ENCODE measurements around the gene ZNF296.

Gene ZNF296

DNA sequence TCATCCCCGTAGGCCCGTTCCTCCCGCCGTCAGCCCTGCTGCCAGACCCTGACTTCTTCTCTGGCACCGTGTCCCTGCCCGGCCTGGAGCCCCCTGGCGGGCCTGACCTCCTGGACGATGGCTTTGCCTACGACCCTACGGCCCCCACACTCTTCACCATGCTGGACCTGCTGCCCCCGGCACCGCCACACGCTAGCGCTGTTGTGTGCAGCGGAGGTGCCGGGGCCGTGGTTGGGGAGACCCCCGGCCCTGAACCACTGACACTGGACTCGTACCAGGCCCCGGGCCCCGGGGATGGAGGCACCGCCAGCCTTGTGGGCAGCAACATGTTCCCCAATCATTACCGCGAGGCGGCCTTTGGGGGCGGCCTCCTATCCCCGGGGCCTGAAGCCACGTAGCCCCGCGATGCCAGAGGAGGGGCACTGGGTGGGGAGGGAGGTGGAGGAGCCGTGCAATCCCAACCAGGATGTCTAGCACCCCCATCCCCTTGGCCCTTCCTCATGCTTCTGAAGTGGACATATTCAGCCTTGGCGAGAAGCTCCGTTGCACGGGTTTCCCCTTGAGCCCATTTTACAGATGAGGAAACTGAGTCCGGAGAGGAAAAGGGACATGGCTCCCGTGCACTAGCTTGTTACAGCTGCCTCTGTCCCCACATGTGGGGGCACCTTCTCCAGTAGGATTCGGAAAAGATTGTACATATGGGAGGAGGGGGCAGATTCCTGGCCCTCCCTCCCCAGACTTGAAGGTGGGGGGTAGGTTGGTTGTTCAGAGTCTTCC lies 38.7 kb downstream of the ZNF296 start:
- DNase-seq (ENCODE audit: low read depth in 1 of 2, low spot score in 1 of 2) = no peak
- no peak overlapping the region for H3K27ac ChIP-seq (replicated peaks)

DNA sequence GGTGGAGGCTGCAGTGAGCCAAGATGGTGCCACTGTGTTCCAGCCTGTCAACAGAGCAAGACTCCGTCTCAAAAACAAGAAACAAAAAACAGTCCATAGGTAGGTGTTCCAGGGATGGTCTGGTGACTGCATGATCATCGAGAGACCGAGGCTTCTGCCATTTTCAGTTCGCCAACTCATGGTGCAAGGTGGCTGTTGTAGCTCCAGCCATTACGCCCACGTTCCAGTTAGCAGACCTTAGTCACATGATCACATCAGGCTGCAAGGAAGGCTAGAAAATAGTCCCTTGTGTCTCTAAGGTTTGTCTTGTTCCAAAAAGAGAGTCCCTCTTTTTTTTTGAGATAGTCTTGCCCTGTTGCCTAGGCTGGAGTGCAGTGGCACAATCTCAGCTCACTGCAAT lies 40.5 kb downstream of the ZNF296 start:
- Histone ChIP-seq H3K4me3 (replicated peaks; ENCODE audit: insufficient read depth, low read length) (no peak overlapping the region), H3K27me3 (ENCODE audit: insufficient read depth, poor library complexity, severe bottlenecking) (no peaks in the 10 kb centered on the region), H3K27ac (replicated peaks) (no peak overlapping the region)
- DNase-seq (ENCODE audit: low read depth in 1 of 2, low spot score in 1 of 2) = no peak
- TF ChIP-seq SPI1 (IDR thresholded peaks at IDR 0.05; ENCODE audit: borderline replicate concordance, low read depth) (no peak), POLR2AphosphoS5 (IDR thresholded peaks at IDR 0.05; ENCODE audit: low read depth) (no peak), GABPA (IDR thresholded peaks at IDR 0.05; ENCODE audit: low read depth) (no peak)
- TF ChIP-seq, protein P1, sequence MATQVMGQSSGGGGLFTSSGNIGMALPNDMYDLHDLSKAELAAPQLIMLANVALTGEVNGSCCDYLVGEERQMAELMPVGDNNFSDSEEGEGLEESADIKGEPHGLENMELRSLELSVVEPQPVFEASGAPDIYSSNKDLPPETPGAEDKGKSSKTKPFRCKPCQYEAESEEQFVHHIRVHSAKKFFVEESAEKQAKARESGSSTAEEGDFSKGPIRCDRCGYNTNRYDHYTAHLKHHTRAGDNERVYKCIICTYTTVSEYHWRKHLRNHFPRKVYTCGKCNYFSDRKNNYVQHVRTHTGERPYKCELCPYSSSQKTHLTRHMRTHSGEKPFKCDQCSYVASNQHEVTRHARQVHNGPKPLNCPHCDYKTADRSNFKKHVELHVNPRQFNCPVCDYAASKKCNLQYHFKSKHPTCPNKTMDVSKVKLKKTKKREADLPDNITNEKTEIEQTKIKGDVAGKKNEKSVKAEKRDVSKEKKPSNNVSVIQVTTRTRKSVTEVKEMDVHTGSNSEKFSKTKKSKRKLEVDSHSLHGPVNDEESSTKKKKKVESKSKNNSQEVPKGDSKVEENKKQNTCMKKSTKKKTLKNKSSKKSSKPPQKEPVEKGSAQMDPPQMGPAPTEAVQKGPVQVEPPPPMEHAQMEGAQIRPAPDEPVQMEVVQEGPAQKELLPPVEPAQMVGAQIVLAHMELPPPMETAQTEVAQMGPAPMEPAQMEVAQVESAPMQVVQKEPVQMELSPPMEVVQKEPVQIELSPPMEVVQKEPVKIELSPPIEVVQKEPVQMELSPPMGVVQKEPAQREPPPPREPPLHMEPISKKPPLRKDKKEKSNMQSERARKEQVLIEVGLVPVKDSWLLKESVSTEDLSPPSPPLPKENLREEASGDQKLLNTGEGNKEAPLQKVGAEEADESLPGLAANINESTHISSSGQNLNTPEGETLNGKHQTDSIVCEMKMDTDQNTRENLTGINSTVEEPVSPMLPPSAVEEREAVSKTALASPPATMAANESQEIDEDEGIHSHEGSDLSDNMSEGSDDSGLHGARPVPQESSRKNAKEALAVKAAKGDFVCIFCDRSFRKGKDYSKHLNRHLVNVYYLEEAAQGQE (IDR thresholded peaks at IDR 0.05; ENCODE audit: insufficient replicate concordance, low read depth) = no peak

More for the DNA sequence above, 38.7 kb downstream of the ZNF296 start:
- TF ChIP-seq, protein P1 (IDR thresholded peaks at IDR 0.05; ENCODE audit: insufficient replicate concordance, low read depth) = no peak
- TF ChIP-seq SPI1 (IDR thresholded peaks at IDR 0.05; ENCODE audit: borderline replicate concordance, low read depth) (no peak), GABPA (IDR thresholded peaks at IDR 0.05; ENCODE audit: low read depth) (no peak), POLR2AphosphoS5 (IDR thresholded peaks at IDR 0.05; ENCODE audit: low read depth) (no peak)
- TF ChIP-seq, protein P2, sequence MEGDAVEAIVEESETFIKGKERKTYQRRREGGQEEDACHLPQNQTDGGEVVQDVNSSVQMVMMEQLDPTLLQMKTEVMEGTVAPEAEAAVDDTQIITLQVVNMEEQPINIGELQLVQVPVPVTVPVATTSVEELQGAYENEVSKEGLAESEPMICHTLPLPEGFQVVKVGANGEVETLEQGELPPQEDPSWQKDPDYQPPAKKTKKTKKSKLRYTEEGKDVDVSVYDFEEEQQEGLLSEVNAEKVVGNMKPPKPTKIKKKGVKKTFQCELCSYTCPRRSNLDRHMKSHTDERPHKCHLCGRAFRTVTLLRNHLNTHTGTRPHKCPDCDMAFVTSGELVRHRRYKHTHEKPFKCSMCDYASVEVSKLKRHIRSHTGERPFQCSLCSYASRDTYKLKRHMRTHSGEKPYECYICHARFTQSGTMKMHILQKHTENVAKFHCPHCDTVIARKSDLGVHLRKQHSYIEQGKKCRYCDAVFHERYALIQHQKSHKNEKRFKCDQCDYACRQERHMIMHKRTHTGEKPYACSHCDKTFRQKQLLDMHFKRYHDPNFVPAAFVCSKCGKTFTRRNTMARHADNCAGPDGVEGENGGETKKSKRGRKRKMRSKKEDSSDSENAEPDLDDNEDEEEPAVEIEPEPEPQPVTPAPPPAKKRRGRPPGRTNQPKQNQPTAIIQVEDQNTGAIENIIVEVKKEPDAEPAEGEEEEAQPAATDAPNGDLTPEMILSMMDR (IDR thresholded peaks at IDR 0.05; ENCODE audit: insufficient read depth, low read length) = no peak
- no peaks in the 10 kb centered on the region for H3K27me3 ChIP-seq (ENCODE audit: insufficient read depth, poor library complexity, severe bottlenecking)
- no peak overlapping the region for H3K4me3 ChIP-seq (replicated peaks; ENCODE audit: insufficient read depth, low read length)

DNA sequence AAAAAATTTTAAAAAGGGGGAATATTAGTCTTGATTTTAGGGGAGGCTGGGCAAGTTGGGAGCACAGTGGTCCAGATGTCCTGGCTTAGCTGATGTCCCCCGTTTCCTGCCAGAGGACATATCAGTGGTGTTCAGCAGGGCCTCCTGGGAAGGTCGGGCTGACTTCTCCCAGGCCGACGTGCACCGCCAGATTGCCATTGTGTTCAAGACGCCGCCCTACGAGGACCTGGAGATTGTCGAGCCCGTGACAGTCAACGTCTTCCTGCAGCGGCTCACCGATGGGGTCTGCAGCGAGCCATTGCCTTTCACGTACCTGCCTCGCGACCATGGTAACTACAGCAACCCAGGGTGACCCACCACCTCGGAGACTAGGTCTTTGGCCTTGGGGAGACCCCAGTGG lies 43.9 kb downstream of the ZNF296 start:
- H3K27me3 ChIP-seq (ENCODE audit: insufficient read depth, poor library complexity, severe bottlenecking) = no peaks in the 10 kb centered on the region
- TF ChIP-seq GABPA (IDR thresholded peaks at IDR 0.05; ENCODE audit: low read depth) (no peak), POLR2AphosphoS5 (IDR thresholded peaks at IDR 0.05; ENCODE audit: low read depth) (no peak), SPI1 (IDR thresholded peaks at IDR 0.05; ENCODE audit: borderline replicate concordance, low read depth) (no peak)
- TF ChIP-seq, protein P1 (IDR thresholded peaks at IDR 0.05; ENCODE audit: insufficient replicate concordance, low read depth) = no peak
- TF ChIP-seq, protein P2 (IDR thresholded peaks at IDR 0.05; ENCODE audit: insufficient read depth, low read length) = no peak
- no peak overlapping the region for H3K27ac ChIP-seq (replicated peaks)
- H3K4me3 ChIP-seq (replicated peaks; ENCODE audit: insufficient read depth, low read length) = no peak overlapping the region
- no peak for DNase-seq (ENCODE audit: low read depth in 1 of 2, low spot score in 1 of 2)

Data from HL-60 (cell line).